Measurements from ENCODE around the gene BCAS1.

GRCh38 chr20:54037525-54037924 is 32.9 kb downstream of the BCAS1 start:
- TF ChIP-seq CTCF (IDR thresholded peaks at IDR 0.05) (no peak), POLR2AphosphoS5 (IDR thresholded peaks at IDR 0.05; ENCODE audit: low read depth, low read length) (no peak), TCF7L2 (IDR thresholded peaks at IDR 0.05; ENCODE audit: low read depth, low read length) (no peak), SIN3A (IDR thresholded peaks at IDR 0.05; ENCODE audit: borderline replicate concordance, insufficient read depth, low read depth, low read length) (no peak), REST (IDR thresholded peaks at IDR 0.05; ENCODE audit: insufficient read depth in 1 of 2, low read depth in 2 of 2, low read length in 1 of 2) (no peak)

All from Panc1 (cell line).